Trophoblast cell (in vitro differentiated cells and primary cell): ENCODE results near the gene DDX47.
A peak's percentile ranks its signal among the peaks of the same experiment; 100 is the strongest.
"Not testable (repeated sequence)": the region's sequence is repeated elsewhere in the genome, so short reads cannot be mapped to it uniquely, and the experiment has no call there.

Experiments
- DNase-seq, 2 donors: peaks; one replicate each; pipeline ENCODE4 v3.0.0-alpha.2; 2016
- H2AFZ ChIP-seq: 2 replicates; pipeline ENCODE4 v1.6.1; 2013; ENCODE audit warnings: low read length, moderate library complexity, mild to moderate bottlenecking; ENCODE audit not compliant: insufficient read depth, poor library complexity
- H2AK5ac ChIP-seq: 2 replicates; pipeline ENCODE4 v1.6.1; 2013; ENCODE audit warnings: mild to moderate bottlenecking, low read length
- H2BK120ac ChIP-seq: 2 replicates; pipeline ENCODE4 v1.6.1; 2013; ENCODE audit warnings: low read length, mild to moderate bottlenecking, moderate library complexity; ENCODE audit not compliant: insufficient read depth, poor library complexity
- H2BK12ac ChIP-seq: 2 replicates; pipeline ENCODE4 v1.6.1; 2013; ENCODE audit warnings: mild to moderate bottlenecking, low read length, moderate library complexity
- H2BK5ac ChIP-seq: 2 replicates; pipeline ENCODE4 v1.6.1; 2013; ENCODE audit warnings: low read length, low read depth, moderate library complexity, mild to moderate bottlenecking; ENCODE audit not compliant: poor library complexity
- H3K14ac ChIP-seq: 2 replicates; pipeline ENCODE4 v1.6.1; 2013; ENCODE audit warnings: mild to moderate bottlenecking, low read length
- H3K18ac ChIP-seq: 2 replicates; pipeline ENCODE4 v1.6.1; 2013; ENCODE audit warnings: mild to moderate bottlenecking, low read length
- H3K23ac ChIP-seq: 2 replicates; pipeline ENCODE4 v1.6.1; 2013; ENCODE audit warnings: low read length
- H3K27ac ChIP-seq: 2 replicates; pipeline ENCODE4 v1.5.1; 2013; ENCODE audit warnings: low read depth, mild to moderate bottlenecking, inconsistent platforms, low read length, moderate library complexity
- H3K27me3 ChIP-seq: 2 replicates; pipeline ENCODE4 v1.6.1; 2013; ENCODE audit warnings: inconsistent platforms, mild to moderate bottlenecking, low read length, moderate library complexity; ENCODE audit not compliant: insufficient read depth
- H3K36me3 ChIP-seq, 2 experiments: 1 replicate in 1 of 2; 2 replicates in 1 of 2; pipeline ENCODE4 v1.6.1; 2013; ENCODE audit warnings: low read length in 2 of 2, mild to moderate bottlenecking in 2 of 2, moderate library complexity in 1 of 2; ENCODE audit not compliant: insufficient read depth in 2 of 2, control insufficient read depth in 1 of 2
- H3K4ac ChIP-seq: 2 replicates; pipeline ENCODE4 v1.6.1; 2013; ENCODE audit warnings: low read depth, mild to moderate bottlenecking, low read length, moderate library complexity
- H3K4me1 ChIP-seq, 2 experiments: 1 replicate in 1 of 2; 2 replicates in 1 of 2; pipeline ENCODE4 v1.6.1; 2013; ENCODE audit warnings: low read length in 2 of 2, mild to moderate bottlenecking in 2 of 2, moderate library complexity in 1 of 2; ENCODE audit not compliant: insufficient read depth in 2 of 2, control insufficient read depth in 1 of 2
- H3K4me2 ChIP-seq: 2 replicates; pipeline ENCODE4 v1.6.1; 2013; ENCODE audit warnings: inconsistent platforms, mild to moderate bottlenecking, low read length, moderate library complexity
- H3K4me3 ChIP-seq: 2 replicates; pipeline ENCODE4 v1.5.1; 2013; ENCODE audit warnings: mild to moderate bottlenecking, low read depth, low read length, inconsistent platforms
- H3K79me1 ChIP-seq: one replicate; pipeline ENCODE4 v1.6.1; 2013; ENCODE audit warnings: low read length
- H3K79me2 ChIP-seq: 2 replicates; pipeline ENCODE4 v1.6.1; 2013; ENCODE audit warnings: low read length, mild to moderate bottlenecking; ENCODE audit not compliant: control insufficient read depth, insufficient read depth, poor library complexity
- H3K9ac ChIP-seq: 2 replicates; pipeline ENCODE4 v1.6.1; 2013; ENCODE audit warnings: mild to moderate bottlenecking, low read length
- H3K9me3 ChIP-seq: 2 replicates; pipeline ENCODE4 v1.6.1; 2013; ENCODE audit warnings: low read depth, mild to moderate bottlenecking, control low read depth, inconsistent platforms, low read length; ENCODE audit not compliant: insufficient read depth
- H4K12ac ChIP-seq: 2 replicates; pipeline ENCODE4 v1.6.1; 2013; ENCODE audit warnings: low read depth, mild to moderate bottlenecking, low read length, moderate library complexity
- H4K8ac ChIP-seq: 2 replicates; pipeline ENCODE4 v1.6.1; 2013; ENCODE audit warnings: low read depth, mild to moderate bottlenecking, low read length, moderate library complexity
- H4K91ac ChIP-seq: one replicate; pipeline ENCODE4 v1.6.1; 2013; ENCODE audit warnings: low read depth, mild to moderate bottlenecking, low read length, moderate library complexity
- WGBS: extraction: QIAGEN DNeasy Blood & Tissue Kit; methylation state at CpG from one replicate; pipeline ENCODE4 v1.1.7; 2013; ENCODE audit warnings: missing lambda C conversion rate; ENCODE audit not compliant: insufficient read length, insufficient coverage; ENCODE audit errors: extremely low coverage; 5-methylcytosine and 5-hydroxymethylcytosine counted together

DDX47 gene

DNA sequence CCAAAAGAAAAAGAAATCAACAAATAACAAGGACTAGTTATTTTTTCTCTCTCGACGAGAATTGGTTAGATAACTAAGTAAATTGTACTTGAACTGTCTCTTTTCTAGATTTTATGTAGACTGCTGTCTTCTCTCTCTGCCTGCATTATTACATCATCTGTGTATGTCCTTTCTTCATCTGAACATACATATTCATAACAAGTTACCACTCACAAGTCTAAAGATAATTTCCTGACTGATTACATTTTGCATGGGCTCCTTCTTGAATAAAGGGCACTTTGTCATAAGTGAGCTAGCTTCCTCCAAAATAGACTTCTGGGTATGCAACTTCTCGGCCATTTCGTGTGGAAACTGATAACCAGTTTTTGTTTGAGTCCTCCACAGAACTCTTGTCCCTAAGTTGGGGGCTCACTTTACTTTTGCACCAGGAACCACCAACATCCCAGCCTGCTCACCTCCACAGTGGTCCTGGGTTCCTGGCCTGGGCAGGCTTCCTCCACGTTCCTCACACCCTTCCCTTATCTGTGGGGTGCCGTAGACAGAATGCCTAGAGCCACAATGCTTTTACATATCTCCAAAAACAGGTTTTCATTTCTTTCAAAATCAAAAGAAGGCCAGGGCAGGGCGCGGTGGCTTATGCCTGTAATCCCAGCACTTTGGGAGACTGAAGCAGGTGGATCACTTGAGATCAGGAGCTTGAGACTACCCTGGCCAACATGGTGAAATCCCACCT lies 6.2 kb upstream of the DDX47 start:
- H3K4me3 ChIP-seq = no peak overlapping the region
- H2BK12ac ChIP-seq = no peak overlapping the region
- no peak for DNase-seq
- H3K27me3 ChIP-seq = no peaks in the 10 kb centered on the region
- peaks cover 4% of the 10 kb centered on the region in 2 experiments for H3K4me1 ChIP-seq
- no peak overlapping the region for H2BK120ac ChIP-seq
- no peak overlapping the region for H3K23ac ChIP-seq
- H3K9ac ChIP-seq = no peak overlapping the region
- no peak overlapping the region for H4K12ac ChIP-seq
- WGBS = no CpG with 5 or more reads among the region's 8 CpGs
- no peak overlapping the region for H3K14ac ChIP-seq
- no peaks in the 10 kb centered on the region for H3K79me2 ChIP-seq
- no peaks in the 10 kb centered on the region for H3K36me3 ChIP-seq
- H3K18ac ChIP-seq = no peak overlapping the region
- no peak overlapping the region for H4K8ac ChIP-seq
- H4K91ac ChIP-seq = peak overlapping the region; percentile 37
- no peak overlapping the region for H3K4ac ChIP-seq
- H3K79me1 ChIP-seq = no peaks in the 10 kb centered on the region
- H3K4me2 ChIP-seq = no peak overlapping the region
- H2BK5ac ChIP-seq = no peak overlapping the region
- no peak overlapping the region for H2AFZ ChIP-seq
- peak overlapping the region; percentile 86 for H2AK5ac ChIP-seq
- H3K27ac ChIP-seq = no peak overlapping the region
- H3K9me3 ChIP-seq = no peaks in the 10 kb centered on the region

DNA sequence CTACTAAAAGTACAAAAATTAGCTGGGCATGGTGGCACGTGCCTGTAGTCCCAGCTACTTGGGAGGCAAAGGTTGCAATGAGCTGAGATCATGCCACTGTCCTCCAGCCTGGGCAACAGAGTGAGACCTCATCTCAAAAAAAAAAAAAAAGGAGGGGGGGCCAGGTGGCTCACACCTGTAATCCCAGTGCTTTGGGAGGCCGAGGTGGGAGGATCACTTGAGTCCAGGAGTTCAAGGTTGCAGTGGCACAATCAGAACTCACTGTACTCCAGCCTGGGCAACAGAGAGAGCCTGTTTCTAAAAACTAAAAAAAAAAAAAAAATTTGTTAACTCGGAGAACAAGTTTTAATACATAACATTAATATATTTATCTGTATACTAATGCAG lies 5.6 kb upstream of the DDX47 start:
- not testable (repeated sequence) for H3K4ac ChIP-seq, H2BK5ac ChIP-seq, H2AK5ac ChIP-seq, H2AFZ ChIP-seq, H3K4me1 ChIP-seq, H3K18ac ChIP-seq, H3K79me2 ChIP-seq, H4K12ac ChIP-seq, H2BK12ac ChIP-seq, H3K4me2 ChIP-seq, H3K9ac ChIP-seq, H3K4me3 ChIP-seq, H3K9me3 ChIP-seq, H3K27ac ChIP-seq, H3K23ac ChIP-seq, H3K36me3 ChIP-seq, H3K14ac ChIP-seq, H3K27me3 ChIP-seq, H2BK120ac ChIP-seq, H3K79me1 ChIP-seq, DNase-seq, H4K8ac ChIP-seq
- H4K91ac ChIP-seq = peak overlapping the region; percentile 37
- WGBS = no CpG with 5 or more reads among the region's 3 CpGs

DNA sequence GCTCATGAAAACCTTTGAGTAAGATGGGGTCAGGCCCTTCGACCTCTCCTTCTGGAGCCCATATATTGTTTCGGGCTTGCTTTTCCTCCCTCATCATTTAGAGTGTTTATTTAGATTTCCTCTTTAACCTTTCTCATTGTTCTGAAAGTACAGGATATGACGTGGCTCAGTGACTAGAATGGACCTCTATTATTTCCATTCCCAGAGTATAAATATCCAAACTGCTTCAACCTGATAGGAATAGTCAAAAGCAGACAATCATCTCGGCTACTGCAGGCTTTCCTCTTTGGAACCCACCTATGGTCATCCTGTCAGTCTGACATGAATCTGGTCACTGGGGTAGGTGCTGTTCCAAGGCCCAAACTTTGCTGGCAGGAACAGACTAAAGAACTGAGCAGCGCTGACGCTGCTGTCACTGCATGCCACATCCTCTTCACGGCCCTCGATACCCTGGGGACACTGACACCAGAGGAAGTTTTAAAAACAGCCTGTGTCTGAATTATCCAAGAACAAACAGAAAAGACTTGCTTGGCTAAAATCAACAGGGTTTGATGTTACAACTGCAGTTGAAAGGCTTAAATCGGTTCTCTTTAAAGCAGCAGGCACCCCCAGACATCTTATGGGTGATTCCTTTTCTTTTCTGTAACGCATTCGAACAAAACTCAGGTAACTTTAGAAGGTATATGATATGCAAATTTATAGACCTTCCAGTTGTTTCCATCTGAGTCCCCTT lies 5.0 kb upstream of the DDX47 start:
- H3K14ac ChIP-seq = no peak overlapping the region
- no CpG with 5 or more reads among the region's 11 CpGs for WGBS
- DNase-seq = no peak

DNA sequence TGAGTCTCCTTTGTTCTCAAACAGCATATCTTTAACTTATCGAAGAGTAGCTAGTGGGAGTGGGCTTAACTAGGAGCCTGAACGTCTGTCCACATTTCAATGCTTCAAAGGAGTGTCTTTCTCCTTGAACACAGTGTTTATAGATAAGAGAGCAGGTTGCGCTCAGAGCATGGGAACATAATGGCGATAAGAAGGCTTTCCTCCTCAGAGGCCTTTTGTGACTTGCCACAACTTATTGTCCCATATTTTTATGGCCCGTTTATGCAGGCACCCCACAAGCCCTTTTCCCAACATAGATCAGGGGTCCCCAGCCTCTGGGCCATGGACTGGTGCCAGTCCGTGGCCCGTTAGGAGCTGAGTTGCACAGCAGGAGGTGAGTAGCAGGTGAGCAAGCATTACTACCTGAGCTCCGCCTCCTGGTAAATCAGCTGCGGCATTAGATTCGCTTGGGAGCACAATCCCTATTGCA lies 2.6 kb upstream of the DDX47 start:
- peaks cover 4% of the 10 kb centered on the region for H3K79me1 ChIP-seq
- H3K23ac ChIP-seq = no peak overlapping the region
- H3K79me2 ChIP-seq = peaks cover 3% of the 10 kb centered on the region
- DNase-seq = no peak
- no peak overlapping the region for H3K18ac ChIP-seq
- H4K91ac ChIP-seq = no peak overlapping the region
- H2AFZ ChIP-seq = no peak overlapping the region
- H4K12ac ChIP-seq = no peak overlapping the region
- H2AK5ac ChIP-seq = no peak overlapping the region
- no peaks in the 10 kb centered on the region for H3K27me3 ChIP-seq
- no peak overlapping the region for H2BK5ac ChIP-seq
- no peak overlapping the region for H3K14ac ChIP-seq
- no peaks in the 10 kb centered on the region for H3K36me3 ChIP-seq
- no peak overlapping the region for H2BK120ac ChIP-seq
- no peaks in the 10 kb centered on the region for H3K9me3 ChIP-seq
- H3K27ac ChIP-seq = no peak overlapping the region
- no peak overlapping the region for H3K4me3 ChIP-seq
- H3K4me1 ChIP-seq = peaks cover 4 to 6% of the 10 kb centered on the region in 2 experiments
- no peak overlapping the region for H3K4ac ChIP-seq
- no CpG with 5 or more reads among the region's 10 CpGs for WGBS
- no peak overlapping the region for H3K9ac ChIP-seq
- H2BK12ac ChIP-seq = no peak overlapping the region
- H4K8ac ChIP-seq = no peak overlapping the region
- H3K4me2 ChIP-seq = no peak overlapping the region

More for the DNA sequence above, 5.0 kb upstream of the DDX47 start:
- Histone ChIP-seq H3K4me2 (no peak overlapping the region), H3K23ac (peak overlapping the region; percentile 62), H3K27me3 (no peaks in the 10 kb centered on the region), H2AK5ac (no peak overlapping the region), H3K36me3 (no peaks in the 10 kb centered on the region), H3K18ac (no peak overlapping the region), H2BK5ac (no peak overlapping the region), H3K4ac (no peak overlapping the region), H4K8ac (no peak overlapping the region), H2BK12ac (no peak overlapping the region), H3K9ac (no peak overlapping the region), H4K12ac (no peak overlapping the region), H2BK120ac (no peak overlapping the region), H2AFZ (no peak overlapping the region), H3K9me3 (no peaks in the 10 kb centered on the region), H3K4me1 (peaks cover 2 to 5% of the 10 kb centered on the region in 2 experiments), H3K4me3 (no peak overlapping the region), H3K79me1 (no peaks in the 10 kb centered on the region), H3K27ac (no peak overlapping the region), H3K79me2 (no peaks in the 10 kb centered on the region), H4K91ac (no peak overlapping the region)
